ENCODE data around the gene RDH8.

- TF ChIP-seq CTCF (IDR thresholded peaks at IDR 0.05; ENCODE audit: low read depth, low read length, missing input control) = no peak
- no peak for TF ChIP-seq GABPA (IDR thresholded peaks at IDR 0.05 in 1 of 2, conservative IDR thresholded peaks at IDR 0.05 in 1 of 2)
- no peak for TF ChIP-seq TAF1 (conservative IDR thresholded peaks at IDR 0.05)
- no peak for TF ChIP-seq YY1 (IDR thresholded peaks at IDR 0.05)
- TF ChIP-seq FOXA1 (IDR thresholded peaks at IDR 0.05) = no peak
- TF ChIP-seq REST (IDR thresholded peaks at IDR 0.05) = no peak
- no peak for TF ChIP-seq JUND (IDR thresholded peaks at IDR 0.05)
- peak in 1 of 2 donors; percentile 58 for TF ChIP-seq RXRA (IDR thresholded peaks at IDR 0.05)
- TF ChIP-seq HNF4A (conservative IDR thresholded peaks at IDR 0.05) = peak in 1 of 2 donors; percentile 35
- no peak for TF ChIP-seq MAX (IDR thresholded peaks at IDR 0.05)
- peak; percentile 29 for TF ChIP-seq SP1 (IDR thresholded peaks at IDR 0.05)
- TF ChIP-seq RAD21 (IDR thresholded peaks at IDR 0.05) = no peak
- no peak for TF ChIP-seq NR2F2 (IDR thresholded peaks at IDR 0.05)
Observed at GRCh38 chr19:10033614-10034013, 20.3 kb downstream of the RDH8 start.
